HepG2 (cell line): ENCODE measurements around the gene NUAK2. TPM values are rescaled to one million over a fixed set of nuclear protein-coding genes. Genes with fewer than 3 reads are reported as not detected.

Experiments used
- ATAC-seq: fragments of 200-7000 bp; cut with Tn5 transposase; 3 replicates; pipeline ENCODE4 v1.9.1; 2020; ENCODE audit warnings: mild to moderate bottlenecking, moderate library complexity
- BruUV-seq: library from RNA; stranded (reverse); fragments of 400-500 nt; replicated peaks from 2 replicates; lab custom pipeline; 2021; lab: Mats Ljungman, UMichigan
- CTCF ChIA-PET: fragments of 300-600 bp; formaldehyde crosslinking; extraction: SDS; loops from one replicate; lab custom pipeline; 2021; ENCODE audit warnings: low total read pairs, inconsistent platforms, low intra/inter-chr PET ratio; lab: Yijun Ruan, JAX
- POLR2A ChIA-PET: fragments of 350-600 bp; sonication (Branson Sonifier 250); formaldehyde crosslinking; loops from one replicate; lab custom pipeline; 2020; ENCODE audit warnings: antibody characterized with exemption, inconsistent platforms; lab: Yijun Ruan, JAX
- DNase-seq: peaks from one replicate; pipeline ENCODE4 v3.0.0-alpha.2; 2015; ENCODE audit warnings: low spot score
- FAIRE-seq: peaks from 3 replicates; lab custom pipeline; 2011; peaks lifted over from hg19 to GRCh38; lab: Jason Lieb, UNC
- H2AFZ ChIP-seq: one replicate; pipeline ENCODE4 v1.6.1; 2011; ENCODE audit warnings: low read length, inconsistent platforms
- H3K27ac ChIP-seq: fragments of 300-600 bp; 3 replicates; pipeline ENCODE4 v1.8.0; 2011; ENCODE audit warnings: mixed run types, mild to moderate bottlenecking, mixed read lengths, low read length, inconsistent platforms; ENCODE audit not compliant: insufficient read depth; ENCODE audit errors: extremely low read length
- H3K27me3 ChIP-seq, 2 experiments: fragments of 200-600 bp in 1 of 2; 2 replicates in 1 of 2; 3 replicates in 1 of 2; pipeline versions ENCODE4 v1.6.0 to v1.8.0; 2011; ENCODE audit warnings: low read length in 2 of 2, mild to moderate bottlenecking in 2 of 2, moderate library complexity in 2 of 2, inconsistent platforms in 1 of 2; ENCODE audit not compliant: insufficient read depth in 2 of 2, control insufficient read depth in 1 of 2
- H3K36me3 ChIP-seq, 2 experiments: fragments of 200-600 bp in 1 of 2; replicated peaks in 1 of 2; 2 replicates in 1 of 2; 3 replicates in 1 of 2; pipeline versions ENCODE4 v1.5.1 to v1.8.0; 2011; ENCODE audit warnings: low read length in 2 of 2, inconsistent platforms in 1 of 2; ENCODE audit not compliant: insufficient read depth in 2 of 2, control insufficient read depth in 1 of 2
- H3K4me1 ChIP-seq: 2 replicates; pipeline ENCODE4 v1.5.1; 2012; ENCODE audit warnings: low read length, inconsistent platforms; ENCODE audit not compliant: insufficient read depth
- H3K4me2 ChIP-seq: 2 replicates; pipeline ENCODE4 v1.6.0; 2011; ENCODE audit warnings: low read depth, low read length, inconsistent platforms
- H3K4me3 ChIP-seq, 3 experiments: fragments of 200-600 bp in 1 of 3; sonication (generic), shearing (Covaris generic) in 1 of 3; replicated peaks in 1 of 3; 2 replicates each; pipeline ENCODE4 v1.5.1; 2011 to 2016; ENCODE audit warnings: low read length in 3 of 3, inconsistent platforms in 2 of 3, low read depth in 2 of 3, mild to moderate bottlenecking in 2 of 3, control low read depth in 1 of 3, mixed read lengths in 1 of 3; ENCODE audit not compliant: insufficient read depth in 1 of 3
- H3K79me2 ChIP-seq: one replicate; pipeline ENCODE4 v1.6.1; 2011; ENCODE audit warnings: low read length, inconsistent platforms; ENCODE audit not compliant: insufficient read depth
- H3K9ac ChIP-seq: 2 replicates; pipeline ENCODE4 v1.6.0; 2011; ENCODE audit warnings: mild to moderate bottlenecking, low read depth, low read length, inconsistent platforms; ENCODE audit not compliant: insufficient read depth
- H3K9me3 ChIP-seq: 2 replicates; pipeline ENCODE4 v1.5.1; 2012; ENCODE audit warnings: mild to moderate bottlenecking, low read length
- H4K20me1 ChIP-seq: 2 replicates; pipeline ENCODE4 v1.6.0; 2011; ENCODE audit warnings: inconsistent platforms, mild to moderate bottlenecking, low read length, moderate library complexity; ENCODE audit not compliant: insufficient read depth
- ARNT2 ChIP-seq: sonication (generic); formaldehyde crosslinking; IDR thresholded peaks from 2 replicates; pipeline ENCODE4 v1.8.0; 2022; ENCODE audit warnings: mild to moderate bottlenecking, low read depth, missing genetic modification reagents, moderate library complexity
- NFE2L2 ChIP-seq: fragments of 150-350 bp; IDR thresholded peaks from 2 replicates; pipeline ENCODE4 v1.6.1; 2014; ENCODE audit warnings: low read length
- ZBTB8A ChIP-seq: sonication (generic); formaldehyde crosslinking; IDR thresholded peaks from 2 replicates; pipeline ENCODE4 v1.4.0; 2020; ENCODE audit warnings: mild to moderate bottlenecking, low read depth, missing genetic modification reagents, borderline replicate concordance
- ZKSCAN1 ChIP-seq: fragments of 150-350 bp; IDR thresholded peaks from 2 replicates; pipeline ENCODE4 v1.6.1; 2014; ENCODE audit warnings: low read length
- WGBS: methylation state at CpG from one replicate; pipeline ENCODE4 v1.1.6; 2017; ENCODE audit warnings: low lambda C conversion rate; 5-methylcytosine and 5-hydroxymethylcytosine counted together
- in situ Hi-C: cut with HindIII; loops from 2 replicates; pipeline ENCODE4 v1.10.0; 2017; ENCODE audit warnings: low pct_unique_long_range_greater_than_20kb; ENCODE audit not compliant: extremely low pct_ligation_motif_present
- intact Hi-C: fragments of 100-400 bp; cut with micrococcal nuclease; formaldehyde crosslinking; loops from one replicate; pipeline ENCODE4 v1.10.0; 2022; ENCODE audit not compliant: unreplicated experiment
- polyA plus RNA-seq, 8 experiments: library from polyadenylated mRNA; depleted of rRNA in 3 of 8; stranded (reverse) in 7 of 8; unstranded in 1 of 8; fragments of >200 nt; fragmentation: Illumina TruSeq in 4 of 8; extraction: Trizol in 4 of 8; gene quantifications; 2 replicates each; pipeline versions ENCODE4 v1.2.1 to v1.2.3, GENCODE V29; 2011 to 2016; ENCODE audit warnings: low read depth in 4 of 8, missing spikeins in 1 of 8, mixed read lengths in 1 of 8; ENCODE audit not compliant: insufficient read depth in 1 of 8
- total RNA-seq, 5 experiments: library from RNA; depleted of rRNA; stranded (reverse); fragments of >200 nt; fragmentation: Illumina TruSeq; extraction: Trizol; gene quantifications; 2 replicates each; pipeline ENCODE4 v1.2.3, GENCODE V29; 2016; ENCODE audit warnings: low read depth in 1 of 5
- TF ChIP-seq, protein P1 (sequence below): sonication (generic); formaldehyde crosslinking; IDR thresholded peaks from 2 replicates; pipeline ENCODE4 v1.5.1; 2020; ENCODE audit warnings: missing genetic modification reagents, mild to moderate bottlenecking, borderline replicate concordance

Gene NUAK2
- total and polyA plus RNA-seq, 2 of the 13 experiments (the other 11 are each of a cell fraction or from before 2014, with no cell fraction given): 0.75 to 1.1 TPM

DNA sequence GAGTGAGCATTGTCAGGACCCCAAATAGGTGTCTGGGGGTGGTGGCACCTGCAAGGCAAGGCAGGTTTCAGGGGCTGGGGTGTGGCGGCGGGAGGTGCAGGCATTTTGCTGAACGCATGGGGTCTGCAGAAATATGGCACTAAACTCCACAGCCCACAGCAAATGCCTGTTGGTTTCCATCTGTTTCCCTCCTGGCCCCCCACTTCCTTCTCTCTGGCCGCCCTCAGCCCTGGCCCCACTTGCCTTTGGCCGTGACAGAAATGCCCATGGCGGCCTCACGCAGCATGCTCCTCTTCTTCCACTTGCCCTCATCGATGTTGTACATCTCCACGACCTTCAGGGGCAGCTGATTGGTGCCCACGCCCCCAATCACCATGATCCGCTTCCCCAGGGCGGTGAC, 21.4 kb upstream of the NUAK2 start:
- H2AFZ ChIP-seq: no peak overlapping the region
- WGBS: 87% methylated on average over 8 of the region's 12 CpGs
- intact Hi-C loops (no loop called here), in situ Hi-C loops (no loop called here)
- H4K20me1 ChIP-seq: no peaks in the 10 kb centered on the region
- no peak for TF ChIP-seq ARNT2 (CRISPR knock-in tag)
- no peak overlapping the region for H3K9ac ChIP-seq
- no TSS peak for BruUV-seq
- H3K36me3 ChIP-seq: no peaks in the 10 kb centered on the region
- ATAC-seq (no peak), FAIRE-seq (no peak), DNase-seq (no peak)
- no peaks in the 10 kb centered on the region for H3K9me3 ChIP-seq
- ChIA-PET POLR2A (no interaction called here), CTCF (no interaction called here)
- H3K79me2 ChIP-seq: no peaks in the 10 kb centered on the region
- peaks cover 9% of the 10 kb centered on the region for H3K4me1 ChIP-seq
- no peak overlapping the region for H3K4me3 ChIP-seq
- no peak overlapping the region for H3K27ac ChIP-seq
- peaks cover 16 to 72% of the 10 kb centered on the region in 2 experiments for H3K27me3 ChIP-seq
- no peak overlapping the region for H3K4me2 ChIP-seq

DNA sequence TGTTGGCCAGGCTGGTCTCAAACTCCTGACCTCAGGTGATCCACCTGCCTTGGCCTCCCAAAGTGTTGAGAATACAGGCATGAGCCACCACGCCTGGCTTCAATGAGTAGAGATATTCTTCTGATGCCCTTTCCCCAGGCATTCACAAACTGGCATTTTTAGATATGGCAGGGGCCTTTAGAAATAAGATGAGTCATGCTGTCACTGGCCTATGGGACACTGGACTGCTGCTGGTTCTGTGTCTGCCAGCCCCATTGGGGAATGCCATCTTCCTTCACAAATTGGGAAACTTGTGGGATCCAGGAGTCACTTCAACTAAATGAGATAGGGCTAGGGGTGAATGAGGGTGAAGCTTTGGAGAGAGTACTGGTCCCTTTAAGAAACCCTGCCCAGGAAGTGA, 19.1 kb upstream of the NUAK2 start:
- peaks cover 9% of the 10 kb centered on the region for H3K4me1 ChIP-seq
- no peak overlapping the region for H3K27ac ChIP-seq
- FAIRE-seq (no peak), DNase-seq (no peak), ATAC-seq (no peak)
- ChIA-PET CTCF (no interaction called here), POLR2A (no interaction called here)
- TF ChIP-seq, protein P1, sequence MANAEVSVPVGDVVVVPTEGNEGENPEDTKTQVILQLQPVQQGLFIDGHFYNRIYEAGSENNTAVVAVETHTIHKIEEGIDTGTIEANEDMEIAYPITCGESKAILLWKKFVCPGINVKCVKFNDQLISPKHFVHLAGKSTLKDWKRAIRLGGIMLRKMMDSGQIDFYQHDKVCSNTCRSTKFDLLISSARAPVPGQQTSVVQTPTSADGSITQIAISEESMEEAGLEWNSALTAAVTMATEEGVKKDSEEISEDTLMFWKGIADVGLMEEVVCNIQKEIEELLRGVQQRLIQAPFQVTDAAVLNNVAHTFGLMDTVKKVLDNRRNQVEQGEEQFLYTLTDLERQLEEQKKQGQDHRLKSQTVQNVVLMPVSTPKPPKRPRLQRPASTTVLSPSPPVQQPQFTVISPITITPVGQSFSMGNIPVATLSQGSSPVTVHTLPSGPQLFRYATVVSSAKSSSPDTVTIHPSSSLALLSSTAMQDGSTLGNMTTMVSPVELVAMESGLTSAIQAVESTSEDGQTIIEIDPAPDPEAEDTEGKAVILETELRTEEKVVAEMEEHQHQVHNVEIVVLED (CRISPR knock-in tag): no peak
- TF ChIP-seq NFE2L2 (peak; percentile 43; the same call in 1 of the 2 replicates), ZKSCAN1 (no peak), ZBTB8A (CRISPR knock-in tag) (no peak)
- no peaks in the 10 kb centered on the region for H3K9me3 ChIP-seq
- no TSS peak for BruUV-seq
- H3K27me3 ChIP-seq: peaks cover 11 to 61% of the 10 kb centered on the region in 2 experiments; a peak in 4 of 5 replicates
- H3K36me3 ChIP-seq: no peaks in the 10 kb centered on the region
- no peak overlapping the region for H3K4me2 ChIP-seq
- H3K4me3 ChIP-seq: no peak overlapping the region
- no peaks in the 10 kb centered on the region for H4K20me1 ChIP-seq
- H2AFZ ChIP-seq: no peak overlapping the region
- 14% methylated on average over 1 of the region's 1 CpG for WGBS
- intact Hi-C loops (no loop called here), in situ Hi-C loops (no loop called here)
- no peak overlapping the region for H3K9ac ChIP-seq
- no peaks in the 10 kb centered on the region for H3K79me2 ChIP-seq
